ENCODE results near the gene IBTK.

DNA sequence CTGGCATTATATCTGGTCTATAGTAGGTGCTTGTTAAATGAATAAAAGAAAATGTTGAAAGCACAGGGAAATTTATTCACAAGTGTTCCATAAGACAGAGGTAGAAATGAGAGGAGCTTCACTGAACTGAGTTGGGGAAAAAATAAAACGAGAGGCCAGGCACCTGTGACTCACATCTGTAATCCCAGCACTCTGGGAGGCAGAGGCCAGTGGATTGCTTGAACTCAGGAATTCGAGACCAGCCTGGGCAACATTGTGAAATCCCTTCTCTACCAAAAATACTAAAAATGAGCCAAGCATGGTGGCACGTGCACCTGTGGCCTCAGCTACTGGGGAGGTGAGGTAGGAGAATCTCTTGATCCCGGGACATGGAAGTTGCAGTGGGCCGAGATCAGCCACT lies 28.1 kb upstream of the IBTK start:
- no peak for TF ChIP-seq ESRRG (CRISPR knock-in tag; IDR thresholded peaks at IDR 0.05)
- TF ChIP-seq ISL1 (CRISPR knock-in tag; IDR thresholded peaks at IDR 0.05), result no peak
- TF ChIP-seq RARB (CRISPR knock-in tag; IDR thresholded peaks at IDR 0.05), result no peak
- TF ChIP-seq ZNF8 (CRISPR knock-in tag; IDR thresholded peaks at IDR 0.05), result no peak
- TF ChIP-seq GLIS3 (CRISPR knock-in tag; IDR thresholded peaks at IDR 0.05), result no peak
- TF ChIP-seq CREB5 (CRISPR knock-in tag; IDR thresholded peaks at IDR 0.05; ENCODE audit: low read depth), result no peak
- TF ChIP-seq ZFP3 (CRISPR knock-in tag; IDR thresholded peaks at IDR 0.05), result no peak
- no peak for TF ChIP-seq CSDC2 (CRISPR knock-in tag; IDR thresholded peaks at IDR 0.05)
- TF ChIP-seq ZNF70 (CRISPR knock-in tag; IDR thresholded peaks at IDR 0.05), result no peak

Measured in SK-N-SH treated with all-trans-retinoic acid at 6 μM for 48 hours (cell line).